ENCODE results near the gene PCNX1.

Gene PCNX1

DNA sequence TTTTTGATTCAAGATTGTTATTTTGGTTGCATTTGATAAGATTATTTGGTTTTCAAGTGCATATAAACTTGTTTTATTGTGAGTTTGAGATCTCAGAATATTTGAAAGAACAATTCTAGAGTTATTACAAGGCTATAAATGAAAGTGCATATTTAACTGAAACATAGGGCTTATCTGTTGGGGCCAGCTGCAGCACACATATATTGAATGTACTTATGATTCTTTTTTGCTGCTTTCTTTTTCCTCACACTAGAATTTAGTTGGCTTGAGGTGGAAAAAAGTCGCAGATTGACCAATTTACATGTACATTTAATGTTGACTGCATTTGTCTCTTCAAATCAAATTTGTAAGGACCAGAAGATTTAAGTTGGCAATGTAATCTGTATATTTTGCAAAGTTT, 88.0 kb downstream of the PCNX1 start:
- peak overlapping the region; percentile 54 for H3K4me2 ChIP-seq (ENCODE audit: low read depth, low read length, poor library complexity, severe bottlenecking)
- peaks cover 4% of the 10 kb centered on the region for H4K20me1 ChIP-seq (ENCODE audit: insufficient read depth, low read length, poor library complexity, severe bottlenecking)
- H3K9me2 ChIP-seq (replicated peaks; ENCODE audit: low read depth, low read length) = no peaks in the 10 kb centered on the region
- H3K4me3 ChIP-seq (ENCODE audit: low read length, poor library complexity, severe bottlenecking) = peak overlapping the region; percentile 33
- H3K27me3 ChIP-seq (ENCODE audit: insufficient read depth, low read length, poor library complexity, severe bottlenecking) = no peaks in the 10 kb centered on the region
- TF ChIP-seq, protein P1, sequence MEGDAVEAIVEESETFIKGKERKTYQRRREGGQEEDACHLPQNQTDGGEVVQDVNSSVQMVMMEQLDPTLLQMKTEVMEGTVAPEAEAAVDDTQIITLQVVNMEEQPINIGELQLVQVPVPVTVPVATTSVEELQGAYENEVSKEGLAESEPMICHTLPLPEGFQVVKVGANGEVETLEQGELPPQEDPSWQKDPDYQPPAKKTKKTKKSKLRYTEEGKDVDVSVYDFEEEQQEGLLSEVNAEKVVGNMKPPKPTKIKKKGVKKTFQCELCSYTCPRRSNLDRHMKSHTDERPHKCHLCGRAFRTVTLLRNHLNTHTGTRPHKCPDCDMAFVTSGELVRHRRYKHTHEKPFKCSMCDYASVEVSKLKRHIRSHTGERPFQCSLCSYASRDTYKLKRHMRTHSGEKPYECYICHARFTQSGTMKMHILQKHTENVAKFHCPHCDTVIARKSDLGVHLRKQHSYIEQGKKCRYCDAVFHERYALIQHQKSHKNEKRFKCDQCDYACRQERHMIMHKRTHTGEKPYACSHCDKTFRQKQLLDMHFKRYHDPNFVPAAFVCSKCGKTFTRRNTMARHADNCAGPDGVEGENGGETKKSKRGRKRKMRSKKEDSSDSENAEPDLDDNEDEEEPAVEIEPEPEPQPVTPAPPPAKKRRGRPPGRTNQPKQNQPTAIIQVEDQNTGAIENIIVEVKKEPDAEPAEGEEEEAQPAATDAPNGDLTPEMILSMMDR (conservative IDR thresholded peaks at IDR 0.05; ENCODE audit: low read length) = no peak
- TF ChIP-seq EZH2phosphoT487 (IDR thresholded peaks at IDR 0.05; ENCODE audit: borderline replicate concordance) = no peak
- peaks cover 6% of the 10 kb centered on the region; the same call in 1 of the 2 replicates for H3K36me3 ChIP-seq (ENCODE audit: insufficient read depth, low read length)
- no peak overlapping the region for H2AFZ ChIP-seq (ENCODE audit: low read length)
- H3K4me1 ChIP-seq (ENCODE audit: insufficient read depth, low read length, poor library complexity, severe bottlenecking) = peaks cover 55% of the 10 kb centered on the region
- no peak overlapping the region for H3K9ac ChIP-seq (ENCODE audit: low read depth, low read length, poor library complexity, severe bottlenecking)
- peaks cover 14% of the 10 kb centered on the region for H3F3A ChIP-seq (ENCODE audit: low read depth)
- no peaks in the 10 kb centered on the region for H3K9me3 ChIP-seq (ENCODE audit: insufficient read depth, low read depth, low read length)
- H3K79me2 ChIP-seq (ENCODE audit: insufficient read depth, low read length) = peaks cover 36% of the 10 kb centered on the region

DNA sequence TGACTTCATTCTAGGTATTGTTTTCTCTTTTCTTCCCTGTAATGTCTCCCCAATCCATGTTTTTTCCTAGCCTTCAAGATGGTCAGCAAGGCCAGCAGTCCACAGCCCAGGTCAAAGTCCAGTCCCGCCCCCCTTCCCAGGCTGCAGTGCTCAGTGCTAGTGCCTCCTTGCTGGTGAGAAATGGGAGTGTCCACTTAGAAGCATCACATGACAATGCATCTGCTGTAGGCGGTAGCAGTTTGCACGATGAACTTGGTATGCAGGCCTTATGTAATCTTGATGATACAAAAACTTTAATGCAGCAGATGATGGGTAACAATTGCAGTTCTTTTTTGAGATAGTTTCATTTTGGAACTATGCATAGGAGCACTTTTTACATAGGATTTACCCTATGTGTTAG, 88.4 kb downstream of the PCNX1 start:
- peak overlapping the region; percentile 33 for H3K4me3 ChIP-seq (ENCODE audit: low read length, poor library complexity, severe bottlenecking)
- H4K20me1 ChIP-seq (ENCODE audit: insufficient read depth, low read length, poor library complexity, severe bottlenecking) = peaks cover 4% of the 10 kb centered on the region
- H3F3A ChIP-seq (ENCODE audit: low read depth) = peaks cover 14% of the 10 kb centered on the region
- TF ChIP-seq, protein P1 (conservative IDR thresholded peaks at IDR 0.05; ENCODE audit: low read length) = no peak
- no peak for TF ChIP-seq EZH2phosphoT487 (IDR thresholded peaks at IDR 0.05; ENCODE audit: borderline replicate concordance)
- H3K9me2 ChIP-seq (replicated peaks; ENCODE audit: low read depth, low read length) = no peaks in the 10 kb centered on the region
- peaks cover 40% of the 10 kb centered on the region for H3K79me2 ChIP-seq (ENCODE audit: insufficient read depth, low read length)
- H3K36me3 ChIP-seq (ENCODE audit: insufficient read depth, low read length) = peaks cover 6% of the 10 kb centered on the region; the same call in 1 of the 2 replicates
- H2AFZ ChIP-seq (ENCODE audit: low read length) = no peak overlapping the region
- H3K4me2 ChIP-seq (ENCODE audit: low read depth, low read length, poor library complexity, severe bottlenecking) = peak overlapping the region; percentile 54
- peaks cover 56% of the 10 kb centered on the region for H3K4me1 ChIP-seq (ENCODE audit: insufficient read depth, low read length, poor library complexity, severe bottlenecking)
- H3K9ac ChIP-seq (ENCODE audit: low read depth, low read length, poor library complexity, severe bottlenecking) = no peak overlapping the region
- H3K9me3 ChIP-seq (ENCODE audit: insufficient read depth, low read depth, low read length) = no peaks in the 10 kb centered on the region
- no peaks in the 10 kb centered on the region for H3K27me3 ChIP-seq (ENCODE audit: insufficient read depth, low read length, poor library complexity, severe bottlenecking)

DNA sequence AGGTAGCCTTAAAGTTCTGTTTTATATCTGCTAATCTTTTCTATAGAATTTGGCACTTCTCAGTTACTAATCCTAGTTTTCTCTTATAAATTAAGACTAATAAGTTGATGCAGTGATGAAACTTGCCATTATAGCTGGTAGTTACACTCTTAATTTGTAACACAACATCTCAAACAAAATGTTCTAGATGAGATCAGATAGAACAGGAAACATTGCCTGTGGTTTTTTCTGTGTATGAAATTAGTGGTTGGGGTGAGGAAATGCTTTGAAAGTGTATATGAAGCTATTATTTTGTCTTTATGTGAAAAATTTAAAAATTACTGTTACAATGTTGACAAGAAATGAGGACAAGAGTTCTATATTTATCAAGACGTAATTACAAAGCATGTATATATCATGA, 91.9 kb downstream of the PCNX1 start:
- peaks cover 7% of the 10 kb centered on the region for H3K36me3 ChIP-seq (ENCODE audit: insufficient read depth, low read length)
- peaks cover 66% of the 10 kb centered on the region for H3K4me1 ChIP-seq (ENCODE audit: insufficient read depth, low read length, poor library complexity, severe bottlenecking)
- peaks cover 14% of the 10 kb centered on the region for H3F3A ChIP-seq (ENCODE audit: low read depth)
- peak overlapping the region; percentile 82 for H3K4me2 ChIP-seq (ENCODE audit: low read depth, low read length, poor library complexity, severe bottlenecking)
- H4K20me1 ChIP-seq (ENCODE audit: insufficient read depth, low read length, poor library complexity, severe bottlenecking) = peaks cover 4% of the 10 kb centered on the region
- H3K27me3 ChIP-seq (ENCODE audit: insufficient read depth, low read length, poor library complexity, severe bottlenecking) = no peaks in the 10 kb centered on the region
- peak overlapping the region; percentile 61 for H3K4me3 ChIP-seq (ENCODE audit: low read length, poor library complexity, severe bottlenecking)
- peak overlapping the region; percentile 49 for H3K9ac ChIP-seq (ENCODE audit: low read depth, low read length, poor library complexity, severe bottlenecking)
- no peak overlapping the region for H2AFZ ChIP-seq (ENCODE audit: low read length)
- no peaks in the 10 kb centered on the region for H3K9me3 ChIP-seq (ENCODE audit: insufficient read depth, low read depth, low read length)
- peaks cover 67% of the 10 kb centered on the region for H3K79me2 ChIP-seq (ENCODE audit: insufficient read depth, low read length)
- TF ChIP-seq EZH2phosphoT487 (IDR thresholded peaks at IDR 0.05; ENCODE audit: borderline replicate concordance) = peak; percentile 40; the same call in 1 of the 2 replicates
- TF ChIP-seq, protein P1 (conservative IDR thresholded peaks at IDR 0.05; ENCODE audit: low read length) = no peak
- H3K9me2 ChIP-seq (replicated peaks; ENCODE audit: low read depth, low read length) = no peaks in the 10 kb centered on the region

Data from Loucy (cell line).